Ectodermal cell (in vitro differentiated cells): Measurements from ENCODE around the gene UPK1A.

Experiments
- H3K27ac ChIP-seq: 2 replicates; pipeline ENCODE4 v1.7.0; 2013; ENCODE audit warnings: mild to moderate bottlenecking, low read depth, low read length; ENCODE audit not compliant: insufficient read depth, poor library complexity, severe bottlenecking
- H3K27me3 ChIP-seq: 2 replicates; pipeline ENCODE4 v1.7.0; 2013; ENCODE audit warnings: mild to moderate bottlenecking, low read length; ENCODE audit not compliant: insufficient read depth, control insufficient read depth, poor library complexity, severe bottlenecking
- H3K36me3 ChIP-seq: one replicate; pipeline ENCODE4 v1.7.0; 2013; ENCODE audit warnings: low read length; ENCODE audit not compliant: control insufficient read depth, insufficient read depth
- H3K4me1 ChIP-seq: one replicate; pipeline ENCODE4 v1.7.0; 2013; ENCODE audit warnings: low read length; ENCODE audit not compliant: control insufficient read depth, insufficient read depth
- H3K4me3 ChIP-seq: 2 replicates; pipeline ENCODE4 v1.7.0; 2013; ENCODE audit warnings: low read depth, low read length, control low read depth; ENCODE audit not compliant: insufficient read depth
- H3K9me3 ChIP-seq: 2 replicates; pipeline ENCODE4 v1.7.0; 2013; ENCODE audit warnings: mild to moderate bottlenecking, low read length, moderate library complexity; ENCODE audit not compliant: control insufficient read depth
- WGBS, 2 experiments: methylation state at CpG; one replicate each; pipeline ENCODE4 v1.1.7; 2013; ENCODE audit warnings: missing lambda C conversion rate in 2 of 2; 5-methylcytosine and 5-hydroxymethylcytosine counted together

UPK1A gene

GRCh38 chr19:35708391-35708790 lies 42.1 kb downstream of the UPK1A start:
- no peaks in the 10 kb centered on the region for H3K36me3 ChIP-seq
- no peak overlapping the region for H3K27ac ChIP-seq
- 85 to 86% methylated on average over 1 of the region's 1 CpG for WGBS, 2 experiments
- no peaks in the 10 kb centered on the region for H3K4me1 ChIP-seq
- no peak overlapping the region for H3K4me3 ChIP-seq
- peaks cover 21% of the 10 kb centered on the region for H3K27me3 ChIP-seq
- no peaks in the 10 kb centered on the region for H3K9me3 ChIP-seq

- no peaks in the 10 kb centered on the region for H3K9me3 ChIP-seq
- H3K4me1 ChIP-seq: peaks cover 20% of the 10 kb centered on the region
- H3K4me3 ChIP-seq: no peak overlapping the region
- H3K36me3 ChIP-seq: no peaks in the 10 kb centered on the region
- H3K27ac ChIP-seq: no peak overlapping the region
- H3K27me3 ChIP-seq: peaks cover 29% of the 10 kb centered on the region
- 51 to 58% methylated on average over 13 of the region's 13 CpGs for WGBS, 2 experiments
These were observed 44.7 kb downstream of the UPK1A start for GRCh38 chr19:35710784-35711723.

- peaks cover 20% of the 10 kb centered on the region for H3K4me1 ChIP-seq
- peaks cover 29% of the 10 kb centered on the region for H3K27me3 ChIP-seq
- no peaks in the 10 kb centered on the region for H3K36me3 ChIP-seq
- WGBS, 2 experiments: 79 to 84% methylated on average over 9 to 11 of the region's 11 CpGs
- H3K9me3 ChIP-seq: no peaks in the 10 kb centered on the region
- H3K27ac ChIP-seq: no peak overlapping the region
- no peak overlapping the region for H3K4me3 ChIP-seq
These were observed 46.5 kb downstream of the UPK1A start for GRCh38 chr19:35712567-35713505.

GRCh38 chr19:35713506-35713850 lies 47.2 kb downstream of the UPK1A start:
- H3K4me3 ChIP-seq: no peak overlapping the region
- H3K27ac ChIP-seq: no peak overlapping the region
- peaks cover 20% of the 10 kb centered on the region for H3K4me1 ChIP-seq
- WGBS, 2 experiments: 81 to 88% methylated on average over 2 of the region's 2 CpGs
- no peaks in the 10 kb centered on the region for H3K36me3 ChIP-seq
- H3K9me3 ChIP-seq: no peaks in the 10 kb centered on the region
- H3K27me3 ChIP-seq: peaks cover 29% of the 10 kb centered on the region

GRCh38 chr19:35713904-35714495 lies 47.7 kb downstream of the UPK1A start:
- Histone ChIP-seq H3K27ac (no peak overlapping the region), H3K9me3 (no peaks in the 10 kb centered on the region), H3K4me3 (no peak overlapping the region), H3K27me3 (peaks cover 29% of the 10 kb centered on the region), H3K4me1 (peaks cover 23% of the 10 kb centered on the region), H3K36me3 (no peaks in the 10 kb centered on the region)
- 90% methylated on average over 12 of the region's 12 CpGs for WGBS, 2 experiments

- Histone ChIP-seq H3K27me3 (peaks cover 29% of the 10 kb centered on the region), H3K4me3 (no peak overlapping the region), H3K36me3 (peaks cover under 1% of the 10 kb centered on the region), H3K4me1 (peaks cover 27% of the 10 kb centered on the region), H3K9me3 (no peaks in the 10 kb centered on the region), H3K27ac (no peak overlapping the region)
- WGBS, 2 experiments: 56 to 60% methylated on average over 14 of the region's 14 CpGs
These were observed 48.5 kb downstream of the UPK1A start for GRCh38 chr19:35714601-35715354.

- Histone ChIP-seq H3K9me3 (no peaks in the 10 kb centered on the region), H3K27ac (no peak overlapping the region), H3K4me1 (peaks cover 27% of the 10 kb centered on the region), H3K4me3 (peak overlapping the region; percentile 66), H3K27me3 (peaks cover 29% of the 10 kb centered on the region), H3K36me3 (peaks cover 6% of the 10 kb centered on the region)
- WGBS, 2 experiments: 77 to 80% methylated on average over 7 of the region's 7 CpGs
These were observed 49.1 kb downstream of the UPK1A start for GRCh38 chr19:35715355-35715809.

- peak overlapping the region; percentile 87 for H3K27ac ChIP-seq
- peaks cover 29% of the 10 kb centered on the region for H3K27me3 ChIP-seq
- H3K9me3 ChIP-seq: no peaks in the 10 kb centered on the region
- 5% methylated on average over 52 of the region's 52 CpGs for WGBS, 2 experiments
- H3K36me3 ChIP-seq: peaks cover 6% of the 10 kb centered on the region
- H3K4me3 ChIP-seq: peak overlapping the region; percentile 66
- H3K4me1 ChIP-seq: peaks cover 27% of the 10 kb centered on the region
These were observed 49.9 kb downstream of the UPK1A start for GRCh38 chr19:35715981-35716800.
